ENCODE data around the gene PLET1.
A peak's percentile ranks its signal among the peaks of the same experiment; 100 is the strongest.

DNA sequence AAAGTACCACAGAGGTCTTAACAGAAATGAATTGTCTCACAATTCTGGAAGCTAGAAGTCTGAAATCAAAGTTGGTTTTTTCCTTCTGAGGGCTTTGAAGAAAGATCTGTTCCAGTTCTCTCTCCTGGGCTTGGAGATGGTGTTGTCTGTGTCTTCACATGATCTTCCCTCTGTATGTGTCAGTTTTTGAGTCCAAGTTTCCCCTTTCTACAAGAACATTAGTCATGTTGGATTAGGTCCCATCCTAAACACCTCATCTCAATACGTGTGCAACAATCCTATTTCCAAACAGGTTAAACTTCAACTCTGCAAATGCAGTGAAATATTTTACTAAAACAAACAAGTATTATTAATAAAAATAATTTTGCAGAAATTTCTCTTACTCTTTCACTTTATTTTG is 37.5 kb downstream of the PLET1 start:
- TF ChIP-seq, protein P1, sequence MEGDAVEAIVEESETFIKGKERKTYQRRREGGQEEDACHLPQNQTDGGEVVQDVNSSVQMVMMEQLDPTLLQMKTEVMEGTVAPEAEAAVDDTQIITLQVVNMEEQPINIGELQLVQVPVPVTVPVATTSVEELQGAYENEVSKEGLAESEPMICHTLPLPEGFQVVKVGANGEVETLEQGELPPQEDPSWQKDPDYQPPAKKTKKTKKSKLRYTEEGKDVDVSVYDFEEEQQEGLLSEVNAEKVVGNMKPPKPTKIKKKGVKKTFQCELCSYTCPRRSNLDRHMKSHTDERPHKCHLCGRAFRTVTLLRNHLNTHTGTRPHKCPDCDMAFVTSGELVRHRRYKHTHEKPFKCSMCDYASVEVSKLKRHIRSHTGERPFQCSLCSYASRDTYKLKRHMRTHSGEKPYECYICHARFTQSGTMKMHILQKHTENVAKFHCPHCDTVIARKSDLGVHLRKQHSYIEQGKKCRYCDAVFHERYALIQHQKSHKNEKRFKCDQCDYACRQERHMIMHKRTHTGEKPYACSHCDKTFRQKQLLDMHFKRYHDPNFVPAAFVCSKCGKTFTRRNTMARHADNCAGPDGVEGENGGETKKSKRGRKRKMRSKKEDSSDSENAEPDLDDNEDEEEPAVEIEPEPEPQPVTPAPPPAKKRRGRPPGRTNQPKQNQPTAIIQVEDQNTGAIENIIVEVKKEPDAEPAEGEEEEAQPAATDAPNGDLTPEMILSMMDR (IDR thresholded peaks at IDR 0.05; ENCODE audit: low read depth, low read length, missing input control): no peak
- TF ChIP-seq, protein P2, sequence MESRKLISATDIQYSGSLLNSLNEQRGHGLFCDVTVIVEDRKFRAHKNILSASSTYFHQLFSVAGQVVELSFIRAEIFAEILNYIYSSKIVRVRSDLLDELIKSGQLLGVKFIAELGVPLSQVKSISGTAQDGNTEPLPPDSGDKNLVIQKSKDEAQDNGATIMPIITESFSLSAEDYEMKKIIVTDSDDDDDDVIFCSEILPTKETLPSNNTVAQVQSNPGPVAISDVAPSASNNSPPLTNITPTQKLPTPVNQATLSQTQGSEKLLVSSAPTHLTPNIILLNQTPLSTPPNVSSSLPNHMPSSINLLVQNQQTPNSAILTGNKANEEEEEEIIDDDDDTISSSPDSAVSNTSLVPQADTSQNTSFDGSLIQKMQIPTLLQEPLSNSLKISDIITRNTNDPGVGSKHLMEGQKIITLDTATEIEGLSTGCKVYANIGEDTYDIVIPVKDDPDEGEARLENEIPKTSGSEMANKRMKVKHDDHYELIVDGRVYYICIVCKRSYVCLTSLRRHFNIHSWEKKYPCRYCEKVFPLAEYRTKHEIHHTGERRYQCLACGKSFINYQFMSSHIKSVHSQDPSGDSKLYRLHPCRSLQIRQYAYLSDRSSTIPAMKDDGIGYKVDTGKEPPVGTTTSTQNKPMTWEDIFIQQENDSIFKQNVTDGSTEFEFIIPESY (IDR thresholded peaks at IDR 0.05): peak; percentile 19
- TF ChIP-seq TAF1 (conservative IDR thresholded peaks at IDR 0.05): no peak
- TF ChIP-seq GABPA (IDR thresholded peaks at IDR 0.05 in 1 of 2, conservative IDR thresholded peaks at IDR 0.05 in 1 of 2): no peak
- TF ChIP-seq, protein P3, sequence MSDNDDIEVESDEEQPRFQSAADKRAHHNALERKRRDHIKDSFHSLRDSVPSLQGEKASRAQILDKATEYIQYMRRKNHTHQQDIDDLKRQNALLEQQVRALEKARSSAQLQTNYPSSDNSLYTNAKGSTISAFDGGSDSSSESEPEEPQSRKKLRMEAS (IDR thresholded peaks at IDR 0.05): no peak
- TF ChIP-seq YY1 (IDR thresholded peaks at IDR 0.05): peak; percentile 17
- TF ChIP-seq, protein P4, sequence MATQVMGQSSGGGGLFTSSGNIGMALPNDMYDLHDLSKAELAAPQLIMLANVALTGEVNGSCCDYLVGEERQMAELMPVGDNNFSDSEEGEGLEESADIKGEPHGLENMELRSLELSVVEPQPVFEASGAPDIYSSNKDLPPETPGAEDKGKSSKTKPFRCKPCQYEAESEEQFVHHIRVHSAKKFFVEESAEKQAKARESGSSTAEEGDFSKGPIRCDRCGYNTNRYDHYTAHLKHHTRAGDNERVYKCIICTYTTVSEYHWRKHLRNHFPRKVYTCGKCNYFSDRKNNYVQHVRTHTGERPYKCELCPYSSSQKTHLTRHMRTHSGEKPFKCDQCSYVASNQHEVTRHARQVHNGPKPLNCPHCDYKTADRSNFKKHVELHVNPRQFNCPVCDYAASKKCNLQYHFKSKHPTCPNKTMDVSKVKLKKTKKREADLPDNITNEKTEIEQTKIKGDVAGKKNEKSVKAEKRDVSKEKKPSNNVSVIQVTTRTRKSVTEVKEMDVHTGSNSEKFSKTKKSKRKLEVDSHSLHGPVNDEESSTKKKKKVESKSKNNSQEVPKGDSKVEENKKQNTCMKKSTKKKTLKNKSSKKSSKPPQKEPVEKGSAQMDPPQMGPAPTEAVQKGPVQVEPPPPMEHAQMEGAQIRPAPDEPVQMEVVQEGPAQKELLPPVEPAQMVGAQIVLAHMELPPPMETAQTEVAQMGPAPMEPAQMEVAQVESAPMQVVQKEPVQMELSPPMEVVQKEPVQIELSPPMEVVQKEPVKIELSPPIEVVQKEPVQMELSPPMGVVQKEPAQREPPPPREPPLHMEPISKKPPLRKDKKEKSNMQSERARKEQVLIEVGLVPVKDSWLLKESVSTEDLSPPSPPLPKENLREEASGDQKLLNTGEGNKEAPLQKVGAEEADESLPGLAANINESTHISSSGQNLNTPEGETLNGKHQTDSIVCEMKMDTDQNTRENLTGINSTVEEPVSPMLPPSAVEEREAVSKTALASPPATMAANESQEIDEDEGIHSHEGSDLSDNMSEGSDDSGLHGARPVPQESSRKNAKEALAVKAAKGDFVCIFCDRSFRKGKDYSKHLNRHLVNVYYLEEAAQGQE (IDR thresholded peaks at IDR 0.05): no peak
